Left ventricle myocardium superior (tissue), 1 donor: Measurements from ENCODE around the gene MYL11. TPM values are rescaled to one million over a fixed set of nuclear protein-coding genes. Genes with fewer than 3 reads are reported as not detected.

Experiments used
- ATAC-seq: fragments of 200-7000 bp; cut with Tn5 transposase; one replicate; pipeline ENCODE4 v1.9.1; 2020; ENCODE audit warnings: mild to moderate bottlenecking, moderate library complexity
- DNase-seq: peaks from one replicate; pipeline ENCODE4 v3.0.0-alpha.2; 2020
- intact Hi-C: fragments of 100-400 bp; cut with micrococcal nuclease; formaldehyde crosslinking; loops from one replicate; pipeline ENCODE4 v1.11.0; 2022
- total RNA-seq: library from RNA; stranded (reverse); fragmentation: NEBNext Ultra II Directional; extraction: Animal tissue kit (Norgen Biotek cat#: 25700); gene quantifications from one replicate; pipeline ENCODE4 v1.2.1, GENCODE V29; 2021
- donor health status: DM: no; HTN: yes; CAD: no; lungs with severe emphysema.

Gene MYL11
- total RNA-seq, 1 donor from 2014 or later: not detected

GRCh38 chr16:30368122-30368791, 6.3 kb upstream of the MYL11 start:
- peak; percentile 27 for DNase-seq
- intact Hi-C loops: no loop called here
- no peak for ATAC-seq

- intact Hi-C loops: no loop called here
- DNase-seq (no peak), ATAC-seq (no peak)
These were observed 5.9 kb upstream of the MYL11 start for GRCh38 chr16:30368792-30369090.

- peak; percentile 48 for DNase-seq
- intact Hi-C loops: no loop called here
- no peak for ATAC-seq
These were observed 5.3 kb upstream of the MYL11 start for GRCh38 chr16:30369091-30369937.

- ATAC-seq: no peak
- intact Hi-C loops: no loop called here
These were observed 4.6 kb upstream of the MYL11 start for GRCh38 chr16:30369938-30370455.

GRCh38 chr16:30370456-30371247, 4.0 kb upstream of the MYL11 start, which contains the start of gene TBC1D10B:
Gene TBC1D10B, minus strand, starts transcription at chr16:30370494. Its CDS starts 311 bp downstream, at chr16:30370183.
- intact Hi-C loops: no loop called here
- DNase-seq (peak; percentile 96), ATAC-seq (peak; percentile 92)

More at GRCh38 chr16:30369938-30370455, 4.6 kb upstream of the MYL11 start:
- DNase-seq: no peak

GRCh38 chr16:30371248-30371816, 3.3 kb upstream of the MYL11 start:
- ATAC-seq: no peak
- peak; percentile 13 for DNase-seq
- intact Hi-C loops: no loop called here

GRCh38 chr16:30372038-30372712, 2.4 kb upstream of the MYL11 start:
- intact Hi-C loops: no loop called here
- DNase-seq: peak; percentile 16
- ATAC-seq: no peak

- intact Hi-C loops: no loop called here
- no peak for ATAC-seq
- peak; percentile 20 for DNase-seq
These were observed 1.9 kb upstream of the MYL11 start for GRCh38 chr16:30372725-30373124.

GRCh38 chr16:30375864-30376263, 1.3 kb downstream of the MYL11 start:
- intact Hi-C loops: no loop called here
- peak; percentile 27 for DNase-seq
- no peak for ATAC-seq

- DNase-seq: peak; percentile 24
- intact Hi-C loops: no loop called here
- ATAC-seq: no peak
These were observed 1.9 kb downstream of the MYL11 start for GRCh38 chr16:30376461-30376902.

GRCh38 chr16:30377050-30377811, 2.6 kb downstream of the MYL11 start:
- ATAC-seq: no peak
- DNase-seq: no peak
- intact Hi-C loops: no loop called here

GRCh38 chr16:30377812-30378235, 3.2 kb downstream of the MYL11 start:
- intact Hi-C loops: no loop called here

GRCh38 chr16:30378236-30379157, 3.9 kb downstream of the MYL11 start:
- ATAC-seq (peak; percentile 95), DNase-seq (peak; percentile 100)
- intact Hi-C loops: no loop called here

More at GRCh38 chr16:30377812-30378235, 3.2 kb downstream of the MYL11 start:
- DNase-seq (peak; percentile 98), ATAC-seq (peak; percentile 76)

GRCh38 chr16:30379158-30379783, 4.7 kb downstream of the MYL11 start:
- ATAC-seq (no peak), DNase-seq (peak; percentile 31)
- intact Hi-C loops: no loop called here

GRCh38 chr16:30380072-30380802, 5.6 kb downstream of the MYL11 start:
- ATAC-seq: no peak
- intact Hi-C loops: no loop called here
- DNase-seq: peak; percentile 5

GRCh38 chr16:30380803-30381208, 6.2 kb downstream of the MYL11 start:
- ATAC-seq: no peak
- DNase-seq: peak; percentile 29
- intact Hi-C loops: no loop called here
